Measurements from ENCODE around the gene ITPR1.

Gene ITPR1

GRCh38 chr3:4804161-4805058 is 311.3 kb downstream of the ITPR1 start (continued):
- no peak for TF ChIP-seq ZBTB11 (tag by site-specific recombination; conservative IDR thresholded peaks at IDR 0.05; ENCODE audit: low read depth)

DNA sequence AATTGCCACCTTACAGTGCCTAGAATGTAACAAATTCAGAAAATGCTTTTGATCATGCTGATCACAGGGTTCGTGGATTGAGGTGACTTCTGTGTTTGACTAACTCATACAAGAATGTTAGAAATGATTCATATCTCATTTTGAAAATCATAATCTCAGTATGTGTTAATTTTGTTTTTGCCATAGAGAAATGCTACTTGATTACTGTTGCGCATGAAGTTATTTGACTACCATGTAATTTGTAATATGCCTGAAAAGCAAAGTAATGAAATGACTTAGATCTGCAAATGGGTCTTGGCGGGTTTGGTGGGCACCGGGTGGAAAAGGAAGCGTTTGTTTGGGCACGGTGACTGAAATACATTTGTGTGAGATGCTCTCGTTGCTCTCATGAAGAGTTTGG is 312.5 kb downstream of the ITPR1 start:
- H3K27ac ChIP-seq (ENCODE audit: extremely low read depth, low read depth, low read length): no peak overlapping the region
- H3K4me1 ChIP-seq (ENCODE audit: control insufficient read depth, insufficient read depth, low read length): no peaks in the 10 kb centered on the region
- peaks cover 0 to 13% of the 10 kb centered on the region in 2 experiments; a peak in 2 of 3 replicates for H3K36me3 ChIP-seq (ENCODE audit: control insufficient read depth in 2 of 2, insufficient read depth in 1 of 2, low read length in 2 of 2)
- H3K4me3 ChIP-seq (ENCODE audit: low read depth, low read length): no peak overlapping the region
- H3K9me3 ChIP-seq (ENCODE audit: control insufficient read depth, insufficient read depth, low read depth, low read length): no peaks in the 10 kb centered on the region
- no peak for TF ChIP-seq ZNF660 (tag by site-specific recombination; IDR thresholded peaks at IDR 0.05)
- TF ChIP-seq, protein P1, sequence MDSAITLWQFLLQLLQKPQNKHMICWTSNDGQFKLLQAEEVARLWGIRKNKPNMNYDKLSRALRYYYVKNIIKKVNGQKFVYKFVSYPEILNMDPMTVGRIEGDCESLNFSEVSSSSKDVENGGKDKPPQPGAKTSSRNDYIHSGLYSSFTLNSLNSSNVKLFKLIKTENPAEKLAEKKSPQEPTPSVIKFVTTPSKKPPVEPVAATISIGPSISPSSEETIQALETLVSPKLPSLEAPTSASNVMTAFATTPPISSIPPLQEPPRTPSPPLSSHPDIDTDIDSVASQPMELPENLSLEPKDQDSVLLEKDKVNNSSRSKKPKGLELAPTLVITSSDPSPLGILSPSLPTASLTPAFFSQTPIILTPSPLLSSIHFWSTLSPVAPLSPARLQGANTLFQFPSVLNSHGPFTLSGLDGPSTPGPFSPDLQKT (IDR thresholded peaks at IDR 0.05; ENCODE audit: borderline replicate concordance, low read depth, low read length): no peak
- ChIA-PET POLR2A (no interaction called here), CTCF (interaction anchor here (1.4 kb wide), 1 partner anchor 94 kb away, joined by 6 read pairs; no protein-coding TSS in a partner anchor)

- H3K27ac ChIP-seq (ENCODE audit: extremely low read depth, low read depth, low read length): no peak overlapping the region
- no peaks in the 10 kb centered on the region for H3K4me1 ChIP-seq (ENCODE audit: control insufficient read depth, insufficient read depth, low read length)
- H3K36me3 ChIP-seq (ENCODE audit: control insufficient read depth in 2 of 2, insufficient read depth in 1 of 2, low read length in 2 of 2): peaks cover 0 to 13% of the 10 kb centered on the region in 2 experiments; a peak in 1 of 3 replicates
- CTCF ChIA-PET: interaction anchor here (1.0 to 1.4 kb wide), 2 partner anchors 95 to 170 kb away, joined by 3 to 6 read pairs; no protein-coding TSS in a partner anchor
- H3K9me3 ChIP-seq (ENCODE audit: control insufficient read depth, insufficient read depth, low read depth, low read length): no peaks in the 10 kb centered on the region
- POLR2A ChIA-PET: interaction anchor here (0.6 kb wide), 1 partner anchor 9 kb away, joined by 3 read pairs; no protein-coding TSS in a partner anchor
- no peak overlapping the region for H3K4me3 ChIP-seq (ENCODE audit: low read depth, low read length)
- TF ChIP-seq, protein P2, sequence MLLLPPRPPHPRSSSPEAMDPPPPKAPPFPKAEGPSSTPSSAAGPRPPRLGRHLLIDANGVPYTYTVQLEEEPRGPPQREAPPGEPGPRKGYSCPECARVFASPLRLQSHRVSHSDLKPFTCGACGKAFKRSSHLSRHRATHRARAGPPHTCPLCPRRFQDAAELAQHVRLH (tag by site-specific recombination; IDR thresholded peaks at IDR 0.05): no peak
- no peak for TF ChIP-seq ZNF140 (tag by site-specific recombination; IDR thresholded peaks at IDR 0.05)
- TF ChIP-seq ZBTB21 (tag by site-specific recombination; IDR thresholded peaks at IDR 0.05): no peak
- TF ChIP-seq ZNF350 (tag by site-specific recombination; IDR thresholded peaks at IDR 0.05): no peak
- TF ChIP-seq ZFP69B (tag by site-specific recombination; IDR thresholded peaks at IDR 0.05): no peak
- TF ChIP-seq GLI2 (tag by site-specific recombination; IDR thresholded peaks at IDR 0.05; ENCODE audit: borderline replicate concordance, low read depth): no peak
- TF ChIP-seq ZBTB17 (tag by site-specific recombination; IDR thresholded peaks at IDR 0.05): no peak
- no peak for TF ChIP-seq ZNF501 (tag by site-specific recombination; IDR thresholded peaks at IDR 0.05)
Measured at GRCh38 chr3:4806535-4807108, 313.5 kb downstream of the ITPR1 start.

Data from HEK293 (cell line).